ENCODE data around the gene MASP2.

- TF ChIP-seq MAX (IDR thresholded peaks at IDR 0.05; ENCODE audit: low read depth, low read length) (no peak), POLR2A (IDR thresholded peaks at IDR 0.05; ENCODE audit: extremely low read depth, insufficient read length) (no peak), CTCF (IDR thresholded peaks at IDR 0.05; ENCODE audit: low read depth, low read length) (no peak), MYC (IDR thresholded peaks at IDR 0.05; ENCODE audit: low read depth, low read length) (no peak)
Observed at GRCh38 chr1:10980094-10980577, 66.9 kb downstream of the MASP2 start.
